H1 (cell line): Measurements from ENCODE around the gene C5orf22. TPM values are rescaled to one million over a fixed set of nuclear protein-coding genes. Genes with fewer than 3 reads are reported as not detected.

Source experiments
- CTCF ChIA-PET: fragments of 300-600 bp; sonication (Branson Sonifier 250); formaldehyde crosslinking; loops from one replicate; lab custom pipeline; 2021; ENCODE audit not compliant: partially characterized antibody; lab: Charles Lee
- POLR2A ChIA-PET: fragments of 300-600 bp; sonication (Branson Sonifier 250); formaldehyde crosslinking; loops from one replicate; lab custom pipeline; 2021; ENCODE audit warnings: inconsistent platforms; ENCODE audit not compliant: partially characterized antibody; lab: Charles Lee
- DNase-seq, 2 experiments: peaks; one replicate each; pipeline versions ENCODE4 v3.0.0 to v3.0.0-alpha.2; 2010 to 2022; ENCODE audit warnings: low spot score in 2 of 2, low read depth in 1 of 2, mixed read lengths in 1 of 2
- FAIRE-seq: peaks from 2 replicates; lab custom pipeline; 2011; peaks lifted over from hg19 to GRCh38; lab: Jason Lieb, UNC
- H2AFZ ChIP-seq: 2 replicates; pipeline ENCODE4 v1.8.1; 2012; ENCODE audit warnings: low read length, inconsistent platforms
- H2AK5ac ChIP-seq: 2 replicates; pipeline ENCODE4 v1.6.1; 2013; ENCODE audit warnings: low read depth, low read length
- H2BK120ac ChIP-seq: replicated peaks from 2 replicates; pipeline ENCODE3; 2013; ENCODE audit warnings: low read depth, low read length, inconsistent platforms
- H2BK12ac ChIP-seq: 2 replicates; pipeline ENCODE4 v1.6.1; 2013; ENCODE audit warnings: low read depth, low read length
- H2BK15ac ChIP-seq: 2 replicates; pipeline ENCODE4 v1.6.1; 2013; ENCODE audit warnings: low read length
- H2BK20ac ChIP-seq: 2 replicates; pipeline ENCODE4 v1.6.1; 2013; ENCODE audit warnings: low read length
- H2BK5ac ChIP-seq: 2 replicates; pipeline ENCODE4 v1.6.1; 2013; ENCODE audit warnings: low read depth, low read length
- H3K14ac ChIP-seq: 2 replicates; pipeline ENCODE4 v1.6.1; 2013; ENCODE audit warnings: inconsistent platforms; ENCODE audit not compliant: insufficient read length
- H3K18ac ChIP-seq: 2 replicates; pipeline ENCODE4 v1.6.1; 2013; ENCODE audit warnings: low read length; ENCODE audit errors: extremely low read depth
- H3K23ac ChIP-seq: 2 replicates; pipeline ENCODE4 v1.6.1; 2013; ENCODE audit warnings: inconsistent platforms; ENCODE audit not compliant: insufficient read length
- H3K23me2 ChIP-seq: 2 replicates; pipeline ENCODE4 v1.6.1; 2013; ENCODE audit warnings: low read depth, low read length
- H3K27ac ChIP-seq: 2 replicates; pipeline ENCODE4 v1.6.1; 2011; ENCODE audit warnings: low read depth, low read length, inconsistent platforms
- H3K27me3 ChIP-seq, 4 experiments: replicated peaks in 1 of 4; 1 replicate in 1 of 4; 2 replicates in 3 of 4; pipeline versions ENCODE4 v1.6.1 to v1.8.1; 2011 to 2013; ENCODE audit warnings: low read length in 3 of 4, mild to moderate bottlenecking in 3 of 4, inconsistent platforms in 2 of 4, mixed read lengths in 2 of 4, moderate library complexity in 1 of 4; ENCODE audit not compliant: control insufficient read depth in 3 of 4, insufficient read depth in 3 of 4; ENCODE audit errors: extremely low read depth in 1 of 4
- H3K36me3 ChIP-seq, 4 experiments: 2 replicates each; pipeline versions ENCODE4 v1.6.1 to v1.8.1; 2011 to 2013; ENCODE audit warnings: mild to moderate bottlenecking in 4 of 4, low read length in 3 of 4, moderate library complexity in 2 of 4, control low read depth in 1 of 4, inconsistent platforms in 1 of 4; ENCODE audit not compliant: insufficient read depth in 4 of 4, control insufficient read depth in 2 of 4
- H3K4ac ChIP-seq: replicated peaks from 2 replicates; pipeline ENCODE3; 2013; ENCODE audit warnings: low read length, low read depth, mixed read lengths, inconsistent platforms; ENCODE audit not compliant: insufficient read length
- H3K4me1 ChIP-seq, 4 experiments: replicated peaks in 1 of 4; 1 replicate in 1 of 4; 2 replicates in 3 of 4; pipeline versions ENCODE4 v1.6.1 to v1.8.1; 2011 to 2013; ENCODE audit warnings: low read length in 3 of 4, inconsistent platforms in 2 of 4, mixed read lengths in 1 of 4; ENCODE audit not compliant: insufficient read depth in 4 of 4, control insufficient read depth in 3 of 4
- H3K4me2 ChIP-seq, 2 experiments: 2 replicates each; pipeline versions ENCODE4 v1.6.1 to v1.8.1; 2011 to 2013; ENCODE audit warnings: low read depth in 2 of 2, low read length in 2 of 2, control low read depth in 1 of 2, inconsistent platforms in 1 of 2, mild to moderate bottlenecking in 1 of 2; ENCODE audit not compliant: insufficient read depth in 1 of 2
- H3K4me3 ChIP-seq, 4 experiments: fragments of 200-600, 300-600 bp in 1 of 4; sonication (generic), shearing (Covaris generic), sonication (Bioruptor Twin) in 1 of 4; 2 replicates each; pipeline versions ENCODE4 v1.5.1 to v1.8.1; 2011 to 2016; ENCODE audit warnings: low read length in 4 of 4, low read depth in 3 of 4, control low read depth in 2 of 4, inconsistent platforms in 2 of 4, mild to moderate bottlenecking in 2 of 4, mixed read lengths in 1 of 4, moderate library complexity in 1 of 4; ENCODE audit not compliant: insufficient read depth in 2 of 4; ENCODE audit errors: extremely low read depth in 1 of 4
- H3K56ac ChIP-seq: replicated peaks from 2 replicates; pipeline ENCODE3; 2013; ENCODE audit warnings: low read depth, mild to moderate bottlenecking, mixed read lengths, low read length, inconsistent platforms; ENCODE audit not compliant: insufficient read length
- H3K79me1 ChIP-seq: 2 replicates; pipeline ENCODE4 v1.6.1; 2013; ENCODE audit warnings: low read depth, low read length, control low read depth
- H3K79me2 ChIP-seq, 2 experiments: 2 replicates each; pipeline versions ENCODE4 v1.6.1 to v1.8.1; 2012 to 2013; ENCODE audit warnings: low read length in 2 of 2, mild to moderate bottlenecking in 2 of 2, inconsistent platforms in 1 of 2; ENCODE audit not compliant: insufficient read depth in 2 of 2, control insufficient read depth in 1 of 2
- H3K9ac ChIP-seq, 4 experiments: replicated peaks in 1 of 4; 1 replicate in 1 of 4; 2 replicates in 3 of 4; pipeline versions ENCODE4 v1.6.1 to v1.8.1; 2011 to 2013; ENCODE audit warnings: low read depth in 3 of 4, low read length in 3 of 4, control low read depth in 2 of 4, mild to moderate bottlenecking in 2 of 4, moderate library complexity in 2 of 4, inconsistent platforms in 1 of 4; ENCODE audit errors: extremely low read depth in 1 of 4
- H3K9me3 ChIP-seq, 2 experiments: 2 replicates each; pipeline versions ENCODE4 v1.6.1 to v1.8.1; 2012 to 2013; ENCODE audit warnings: mild to moderate bottlenecking in 2 of 2, moderate library complexity in 2 of 2, control low read depth in 1 of 2, inconsistent platforms in 1 of 2, low read depth in 1 of 2, low read length in 1 of 2, mixed read lengths in 1 of 2; ENCODE audit not compliant: insufficient read depth in 2 of 2
- H4K20me1 ChIP-seq, 2 experiments: replicated peaks in 1 of 2; 2 replicates each; pipeline versions ENCODE3 to v1.8.1; 2011 to 2013; ENCODE audit warnings: inconsistent platforms in 2 of 2, low read length in 2 of 2, mild to moderate bottlenecking in 1 of 2; ENCODE audit not compliant: insufficient read depth in 2 of 2, control insufficient read depth in 1 of 2
- H4K5ac ChIP-seq: 2 replicates; pipeline ENCODE4 v1.6.1; 2013; ENCODE audit warnings: low read length, low read depth, mixed read lengths, inconsistent platforms; ENCODE audit not compliant: insufficient read length
- H4K8ac ChIP-seq: 2 replicates; pipeline ENCODE4 v1.8.0; 2013; ENCODE audit warnings: mild to moderate bottlenecking, moderate library complexity, low read length, inconsistent platforms; ENCODE audit not compliant: insufficient read depth; ENCODE audit errors: extremely low read depth
- H4K91ac ChIP-seq: replicated peaks from 2 replicates; pipeline ENCODE3; 2013; ENCODE audit warnings: low read length, mixed read lengths, inconsistent platforms; ENCODE audit not compliant: insufficient read length
- BCL11A ChIP-seq, 2 experiments: IDR thresholded peaks; one replicate each; pipeline ENCODE4 v1.6.1; 2011; ENCODE audit warnings: low read depth in 2 of 2, low read length in 2 of 2, mild to moderate bottlenecking in 2 of 2
- EP300 ChIP-seq, 2 experiments: IDR thresholded peaks; 1 replicate in 1 of 2; 2 replicates in 1 of 2; pipeline ENCODE4 v1.6.1; 2011 to 2012; ENCODE audit warnings: low read depth in 2 of 2, low read length in 2 of 2, mild to moderate bottlenecking in 2 of 2, borderline replicate concordance in 1 of 2, inconsistent platforms in 1 of 2, moderate library complexity in 1 of 2
- HDAC6 ChIP-seq: IDR thresholded peaks from one replicate; pipeline ENCODE4 v1.7.1; 2012; ENCODE audit warnings: low read depth, mild to moderate bottlenecking, inconsistent platforms, low read length, moderate library complexity
- NANOG ChIP-seq: IDR thresholded peaks from 2 replicates; pipeline ENCODE4 v1.6.1; 2011; ENCODE audit warnings: low read length, low read depth, mild to moderate bottlenecking, inconsistent platforms; ENCODE audit not compliant: insufficient read depth, poor library complexity, severe bottlenecking
- SAP30 ChIP-seq: fragments of 300-600 bp; sonication (generic); IDR thresholded peaks from 2 replicates; pipeline ENCODE4 v1.7.1; 2012; ENCODE audit warnings: low read length, moderate library complexity, mild to moderate bottlenecking, inconsistent platforms; ENCODE audit not compliant: insufficient read depth, insufficient replicate concordance
- SIRT6 ChIP-seq: IDR thresholded peaks from one replicate; pipeline ENCODE4 v1.7.1; 2012; ENCODE audit warnings: low read length, inconsistent platforms
- WGBS, 2 experiments: shearing (Covaris generic) in 1 of 2; methylation state at CpG; one replicate each; pipeline versions ENCODE4 v1.1.6 to v1.1.7; 2013 to 2015; ENCODE audit warnings: low lambda C conversion rate in 2 of 2, mixed read lengths in 2 of 2, inconsistent platforms in 1 of 2, low coverage in 1 of 2, missing lambda C conversion rate in 1 of 2; ENCODE audit not compliant: insufficient replicate concordance in 2 of 2, insufficient coverage in 1 of 2, insufficient read length in 1 of 2; ENCODE audit errors: extremely low coverage in 1 of 2, missing lambda C conversion rate in 1 of 2; 5-methylcytosine and 5-hydroxymethylcytosine counted together
- polyA plus RNA-seq, 7 experiments: library from polyadenylated mRNA; depleted of rRNA in 3 of 7; stranded (reverse) in 5 of 7; unstranded in 2 of 7; fragments of >200 nt in 5 of 7; fragments of 200-250 nt in 2 of 7; gene quantifications; 1 replicate in 5 of 7; 2 replicates in 1 of 7; 4 replicates in 1 of 7; pipeline versions ENCODE4 v1.2.1 to v1.2.3, GENCODE V29; 2011 to 2013; ENCODE audit warnings: missing spikeins in 2 of 7, mixed read lengths in 2 of 7
- total RNA-seq: library from RNA; stranded (reverse); fragmentation: NEBNext Ultra II Directional; extraction: Animal tissue kit (Norgen Biotek cat#: 25700); gene quantifications from 2 replicates; pipeline ENCODE4 v1.2.1, GENCODE V29; 2021
- TF ChIP-seq, protein P1 (sequence below): IDR thresholded peaks from 2 replicates; pipeline ENCODE4 v1.6.1; 2011; ENCODE audit warnings: low read depth, mild to moderate bottlenecking, low read length; ENCODE audit not compliant: insufficient read depth

C5orf22 gene
- total and polyA plus RNA-seq, 2 of the 8 experiments (the other 6 are each of a cell fraction or from before 2014, with no cell fraction given): 19.6 to 36.2 TPM

DNA sequence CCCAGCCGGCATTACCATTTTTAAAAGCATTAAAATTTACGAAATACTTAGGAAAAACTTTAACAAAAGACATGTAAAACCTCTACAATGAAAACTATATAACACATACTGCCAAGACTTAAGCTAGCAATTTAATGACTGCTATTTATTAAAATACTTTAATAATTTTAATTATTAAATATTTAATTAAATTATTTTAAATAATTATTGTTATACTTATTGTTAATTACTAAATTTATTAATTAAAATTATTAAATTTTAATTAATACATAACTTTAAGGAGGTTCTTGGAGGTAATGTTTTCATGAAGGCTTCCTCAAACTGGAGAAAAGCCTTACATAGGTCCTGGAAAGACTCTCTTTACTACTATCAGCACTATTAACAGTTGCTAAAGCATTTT, 47.5 kb downstream of the C5orf22 start:
- H2AK5ac ChIP-seq: no peak overlapping the region
- H3K79me2 ChIP-seq: no peaks in the 10 kb centered on the region
- ChIA-PET POLR2A (no interaction called here), CTCF (interaction anchor here (0.5 to 2.1 kb wide), 4 partner anchors 29 to 417 kb away, joined by 3 to 16 read pairs (median 4); no protein-coding TSS in a partner anchor)
- no peak overlapping the region for H3K18ac ChIP-seq
- no peak overlapping the region for H3K4me3 ChIP-seq
- DNase-seq: no peak
- H4K8ac ChIP-seq: no peak overlapping the region
- H2BK120ac ChIP-seq: no peak overlapping the region
- no peak overlapping the region for H2BK15ac ChIP-seq
- no peaks in the 10 kb centered on the region; a peak in 1 of 7 replicates for H3K4me1 ChIP-seq
- no peak overlapping the region for H2AFZ ChIP-seq
- no peak overlapping the region for H2BK5ac ChIP-seq
- H3K23ac ChIP-seq: no peak overlapping the region
- no peak overlapping the region for H3K27ac ChIP-seq
- no peaks in the 10 kb centered on the region for H3K79me1 ChIP-seq
- no peak overlapping the region for H3K14ac ChIP-seq
- no peak for FAIRE-seq
- peaks cover 0 to 1% (median 0%) of the 10 kb centered on the region in 4 experiments; a peak in 1 of 7 replicates for H3K27me3 ChIP-seq
- no peak for TF ChIP-seq HDAC6
- no peak for TF ChIP-seq EP300 (IDR thresholded peaks at IDR 0.05; ENCODE audit: borderline replicate concordance in 1 of 2, low read depth in 2 of 2, low read length in 2 of 2)
- TF ChIP-seq, protein P1, sequence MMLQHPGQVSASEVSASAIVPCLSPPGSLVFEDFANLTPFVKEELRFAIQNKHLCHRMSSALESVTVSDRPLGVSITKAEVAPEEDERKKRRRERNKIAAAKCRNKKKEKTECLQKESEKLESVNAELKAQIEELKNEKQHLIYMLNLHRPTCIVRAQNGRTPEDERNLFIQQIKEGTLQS: no peak
- no peak for TF ChIP-seq BCL11A (IDR thresholded peaks at IDR 0.05; ENCODE audit: low read depth in 2 of 2, low read length in 2 of 2)
- TF ChIP-seq NANOG: no peak
- TF ChIP-seq SIRT6: no peak
- no peak for TF ChIP-seq SAP30
- no peaks in the 10 kb centered on the region for H3K9me3 ChIP-seq
- H3K4me2 ChIP-seq: no peak overlapping the region
- no peaks in the 10 kb centered on the region for H3K36me3 ChIP-seq
- H3K23me2 ChIP-seq: no peaks in the 10 kb centered on the region; the same call in 1 of the 2 replicates
- H2BK12ac ChIP-seq: no peak overlapping the region
- no peak overlapping the region for H3K56ac ChIP-seq
- no peak overlapping the region for H4K5ac ChIP-seq
- no peak overlapping the region for H2BK20ac ChIP-seq
- no peak overlapping the region for H3K4ac ChIP-seq
- H4K20me1 ChIP-seq: no peaks in the 10 kb centered on the region
- no peak overlapping the region for H4K91ac ChIP-seq
- 94% methylated on average over 2 of the region's 2 CpGs; no CpG with 5 or more reads in 1 of the 2 experiments for WGBS, 2 experiments
- no peak overlapping the region for H3K9ac ChIP-seq
